Amniotic epithelial cell (primary cell): Measurements from ENCODE around the gene SLC35E3.

Experiments used
- DNase-seq: peaks from one replicate; pipeline ENCODE4 v3.0.0-alpha.2; 2010; ENCODE audit warnings: low read depth

Gene SLC35E3

GRCh38 chr12:68771223-68771925 lies 25.4 kb downstream of the SLC35E3 start:
- no peak for DNase-seq

- DNase-seq = no peak
Observed at GRCh38 chr12:68772714-68773113, 26.7 kb downstream of the SLC35E3 start.

DNA sequence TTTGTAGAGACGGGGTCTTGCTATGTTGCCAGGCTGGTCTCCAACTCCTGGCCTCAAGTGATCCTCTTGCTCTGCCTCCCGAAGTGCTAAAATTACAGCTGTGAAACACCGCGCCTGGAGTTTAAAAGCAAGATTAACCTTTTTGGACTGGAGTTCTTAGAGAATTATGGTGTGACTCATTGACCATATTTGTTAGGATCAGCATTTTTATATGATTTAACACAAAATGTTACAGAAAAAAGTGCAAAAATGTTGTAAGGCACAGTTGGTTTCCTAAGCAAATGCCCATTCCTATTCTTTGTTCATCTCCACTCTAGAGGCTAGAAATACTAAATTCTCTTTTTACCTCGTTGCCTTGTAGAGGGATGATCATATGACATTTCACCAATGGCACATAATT lies 27.6 kb downstream of the SLC35E3 start:
- DNase-seq = peak; percentile 12

- DNase-seq = no peak
Observed at GRCh38 chr12:68775121-68775630, 29.2 kb downstream of the SLC35E3 start.

- no peak for DNase-seq
Observed at GRCh38 chr12:68776976-68777610, 31.1 kb downstream of the SLC35E3 start.

DNA sequence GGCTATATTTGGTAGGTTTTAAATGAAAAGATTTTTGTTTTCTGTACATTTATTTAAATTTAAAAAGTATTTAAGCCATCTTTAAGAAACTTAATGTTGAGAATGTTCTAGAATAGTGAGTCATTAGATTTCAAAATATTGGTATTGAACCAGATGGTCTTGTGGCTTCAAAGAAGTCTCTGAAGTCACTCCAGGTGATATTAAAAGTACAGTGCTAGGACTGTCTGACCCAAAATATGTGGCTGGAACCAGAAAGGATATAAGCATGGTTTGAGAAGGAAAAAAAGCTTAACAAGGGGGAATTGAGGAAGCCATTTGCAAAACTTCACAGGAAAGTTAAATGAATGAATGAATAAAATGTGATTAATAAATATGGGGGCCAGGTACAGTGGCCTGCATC lies 33.3 kb downstream of the SLC35E3 start:
- no peak for DNase-seq

- DNase-seq = peak; percentile 61
Observed at GRCh38 chr12:68780731-68781130, 34.8 kb downstream of the SLC35E3 start.

DNA sequence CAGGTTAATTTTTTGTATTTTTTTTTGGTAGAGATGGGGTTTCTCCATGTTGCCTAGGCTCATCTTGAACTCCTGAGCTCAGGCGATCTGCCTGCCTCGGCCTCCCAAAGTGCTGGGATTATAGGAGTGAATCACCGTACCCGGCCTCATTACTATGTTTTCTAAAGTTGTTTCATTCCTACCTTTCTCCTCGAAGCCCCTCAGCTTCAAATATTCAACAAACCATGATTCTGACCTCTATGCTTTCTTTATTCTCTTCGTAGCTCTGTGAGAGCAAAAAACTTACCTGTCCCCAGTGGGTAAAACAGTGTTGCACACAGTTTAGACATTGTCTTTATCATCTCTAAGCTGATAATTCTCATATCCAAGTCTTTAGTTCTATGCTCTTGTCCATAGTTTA lies 35.8 kb downstream of the SLC35E3 start:
- DNase-seq = no peak

DNA sequence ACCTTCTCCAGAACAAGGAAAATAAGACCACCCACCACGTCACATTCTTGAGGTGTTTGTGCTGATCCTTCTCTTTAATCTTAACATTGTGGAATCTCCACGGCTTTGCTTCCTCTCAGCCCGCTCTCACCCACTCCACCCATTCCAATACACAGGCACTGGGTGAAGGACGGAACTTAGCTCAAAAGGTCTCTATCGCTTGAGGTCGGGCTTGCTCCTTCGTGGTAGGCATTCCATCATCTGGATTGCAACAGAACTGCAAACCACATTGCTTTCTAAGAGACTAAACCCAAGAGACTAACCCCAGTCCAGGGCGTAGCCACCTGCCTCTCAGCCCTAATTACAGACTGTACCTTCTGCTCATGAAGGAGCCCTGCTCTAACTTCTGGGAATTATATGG lies 38.0 kb downstream of the SLC35E3 start:
- peak; percentile 94 for DNase-seq

DNA sequence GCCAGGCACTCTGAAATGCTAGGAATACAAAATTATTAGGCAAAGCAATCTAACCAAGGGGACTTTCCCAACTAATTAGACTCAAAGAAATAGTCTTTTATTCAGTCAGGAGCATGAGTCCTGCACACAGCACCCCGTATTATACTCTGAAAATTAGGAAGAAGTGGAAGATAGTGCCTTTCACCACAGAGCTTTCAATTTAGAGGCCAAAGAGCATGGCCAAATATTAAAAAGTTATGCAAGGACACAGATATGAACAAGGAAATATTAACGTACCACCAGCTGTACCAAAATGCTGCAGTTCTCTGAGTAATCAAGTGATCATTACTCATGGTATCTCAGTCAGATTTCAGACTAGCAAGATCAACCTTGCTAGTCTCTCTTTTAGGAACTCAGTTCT lies 39.4 kb downstream of the SLC35E3 start:
- DNase-seq = peak; percentile 68

GRCh38 chr12:68785823-68786222 lies 39.8 kb downstream of the SLC35E3 start:
- no peak for DNase-seq

GRCh38 chr12:68786929-68787328 lies 41.0 kb downstream of the SLC35E3 start:
- peak; percentile 9 for DNase-seq

- DNase-seq = no peak
Observed at GRCh38 chr12:68788554-68789143, 42.7 kb downstream of the SLC35E3 start.

- no peak for DNase-seq
Observed at GRCh38 chr12:68789144-68789878, 43.3 kb downstream of the SLC35E3 start.

- no peak for DNase-seq
Observed at GRCh38 chr12:68790081-68790951, 44.3 kb downstream of the SLC35E3 start.

GRCh38 chr12:68790952-68791234 lies 44.9 kb downstream of the SLC35E3 start:
- no peak for DNase-seq

- no peak for DNase-seq
Observed at GRCh38 chr12:68791897-68792481, 46.0 kb downstream of the SLC35E3 start.

DNA sequence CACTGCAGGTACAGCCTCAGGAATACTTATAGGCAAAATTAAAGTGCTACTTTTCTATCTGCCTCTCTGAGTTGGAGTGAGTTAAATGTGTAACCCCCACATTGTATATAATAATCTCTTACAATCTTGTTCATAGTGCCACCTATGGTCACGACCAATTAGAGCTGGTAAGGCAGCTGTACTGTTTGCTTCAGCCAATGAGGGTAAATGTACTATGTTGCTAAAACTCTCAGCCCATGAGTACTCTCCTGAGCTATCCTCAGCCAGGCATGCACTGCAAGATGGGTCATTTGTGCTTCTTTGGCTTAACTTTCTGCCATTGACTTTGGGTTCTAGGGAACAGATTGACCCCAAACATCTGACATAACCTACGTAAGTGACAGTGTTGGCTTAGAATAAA lies 47.0 kb downstream of the SLC35E3 start:
- DNase-seq = peak; percentile 50

DNA sequence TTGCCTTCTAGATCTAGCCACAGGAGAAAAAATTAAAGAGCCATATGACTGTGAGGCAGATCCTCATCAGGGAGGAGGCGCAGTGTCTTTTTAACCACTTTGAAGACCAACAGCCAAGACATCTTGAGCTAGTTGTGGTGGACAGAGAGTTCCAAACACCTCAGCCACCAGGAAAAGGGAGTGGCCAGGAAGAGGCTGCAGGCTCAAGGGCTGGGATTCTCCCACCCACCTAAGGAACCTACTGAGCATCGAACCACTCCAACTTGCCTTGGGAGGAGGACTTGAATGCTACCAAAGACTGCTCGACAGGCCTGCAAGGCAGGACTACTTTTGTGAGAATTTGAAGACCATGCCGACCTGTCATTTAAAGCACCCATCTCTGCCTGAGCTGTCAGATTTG lies 47.5 kb downstream of the SLC35E3 start:
- no peak for DNase-seq

- DNase-seq = no peak
Observed at GRCh38 chr12:68793975-68794652, 48.1 kb downstream of the SLC35E3 start.
